Stomach (tissue), 19 donors: ENCODE measurements around the gene ZNF841. TPM values are rescaled to one million over a fixed set of nuclear protein-coding genes. Genes with fewer than 3 reads are reported as not detected.
A peak's percentile ranks its signal among the peaks of the same experiment; 100 is the strongest.

Experiments used
- DNase-seq, 2 donors: peaks; one replicate each; pipeline versions ENCODE4 v3.0.0 to v3.0.0-alpha.2; 2013 to 2019
- H3K27ac ChIP-seq, 5 donors: fragments of 200-600 bp in 4 of 5; sonication (generic) in 4 of 5; one replicate each; pipeline ENCODE4 v1.5.1; 2013 to 2019; ENCODE audit warnings: mild to moderate bottlenecking in 1 of 5, moderate library complexity in 1 of 5
- H3K27me3 ChIP-seq, 3 donors: fragments of 200-600 bp; sonication (generic); one replicate each; pipeline ENCODE4 v1.5.1; 2017 to 2019; ENCODE audit warnings: mixed run types in 1 of 3
- H3K36me3 ChIP-seq, 4 donors: fragments of 200-600 bp; sonication (generic); 1 replicate in 3 of 4; 2 replicates in 1 of 4; pipeline ENCODE4 v1.5.1; 2016 to 2019
- H3K4me1 ChIP-seq, 4 donors: fragments of 200-600 bp; sonication (generic); one replicate each; pipeline ENCODE4 v1.5.1; 2016 to 2019
- H3K4me3 ChIP-seq, 4 donors: fragments of 200-600 bp; sonication (generic) in 3 of 4; one replicate each; pipeline ENCODE4 v1.5.1; 2016 to 2019; ENCODE audit warnings: mild to moderate bottlenecking in 1 of 4
- H3K9me3 ChIP-seq, 4 donors: fragments of 200-600 bp; sonication (generic); one replicate each; pipeline ENCODE4 v1.5.1; 2016 to 2019
- EP300 ChIP-seq: sonication (generic); formaldehyde crosslinking; IDR thresholded peaks from one replicate; pipeline ENCODE4 v1.6.1; 2017; ENCODE audit warnings: antibody characterized with exemption
- POLR2A ChIP-seq, 4 donors: fragments of 450-650 bp; IDR thresholded peaks; one replicate each; pipeline ENCODE4 v1.6.1; 2016; ENCODE audit warnings: antibody characterized with exemption in 4 of 4, control low read depth in 2 of 4, mild to moderate bottlenecking in 1 of 4, moderate library complexity in 1 of 4
- POLR2AphosphoS5 ChIP-seq, 3 donors: sonication (generic); formaldehyde crosslinking; IDR thresholded peaks; one replicate each; pipeline ENCODE4 v1.6.1; 2016; ENCODE audit warnings: antibody characterized with exemption in 3 of 3
- WGBS, 5 donors: extraction: QIAGEN DNeasy Blood & Tissue Kit in 3 of 5; methylation state at CpG; one replicate each; pipeline versions ENCODE4 v1.1.5 to v1.1.7; 2013 to 2018; 5-methylcytosine and 5-hydroxymethylcytosine counted together
- intact Hi-C: fragments of 100-400 bp; cut with DNase I; formaldehyde crosslinking; loops from one replicate; pipeline ENCODE4 v1.15.1; 2023; ENCODE audit warnings: low total_unique reads
- long read RNA-seq, 10 donors: transcript quantifications; one replicate each; lab custom pipeline, GENCODE V29; 2026
- polyA plus RNA-seq, 3 donors: library from polyadenylated mRNA; stranded (reverse); fragments of 200-250 nt; gene quantifications; one replicate each; pipeline ENCODE4 v1.2.3, GENCODE V29; 2013
- total RNA-seq, 5 donors: library from RNA; depleted of rRNA; stranded (reverse); fragments of >200 nt; gene quantifications; one replicate each; pipeline versions ENCODE4 v1.1.0 to v1.2.3, GENCODE V29; 2014 to 2016
- TF ChIP-seq, protein P1 (sequence below), 7 experiments: fragments of 450-650 bp in 4 of 7; fragments of 200-600 bp in 3 of 7; sonication (generic) in 3 of 7; IDR thresholded peaks; one replicate each; pipeline ENCODE4 v1.5.1; 2016 to 2019; ENCODE audit warnings: antibody characterized with exemption in 7 of 7, control low read depth in 2 of 7, mild to moderate bottlenecking in 1 of 7
- donor health status: healthy with polysubstance abuse.
- donor health status: Bipolar disorder and iron deficiency.
- donor health status: healthy.

ZNF841 gene
- total RNA-seq (10 to 100 TPM in 4 of 5 donors, 1 to 10 TPM in 1; 4.3 to 47.4 (median 20.7) TPM), polyA plus RNA-seq (1 to 10 TPM; 5.2 to 6.3 (median 6.2) TPM)
- long read RNA-seq, donor 1, result 0 reads
- long read RNA-seq, donor 2, result 0 reads
- long read RNA-seq, donor 3, partial matches to known transcripts, result 0 of 1 reads
- long read RNA-seq, donor 3, other reads (novel, unspliced or antisense), result 0 of 1 reads
- long read RNA-seq, donor 4, result 0 reads
- long read RNA-seq, donor 5, partial matches to known transcripts, result 0 of 1 reads
- long read RNA-seq, donor 5, other reads (novel, unspliced or antisense), result 0 of 1 reads
- long read RNA-seq, donor 6, partial matches to known transcripts, result 0 of 2 reads
- long read RNA-seq, donor 6, other reads (novel, unspliced or antisense), result 0 of 2 reads
- long read RNA-seq, donor 7, result 0 reads
- long read RNA-seq, donor 8, result 0 reads
- long read RNA-seq, donor 9, result 0 reads
- long read RNA-seq, donor 10, result 0 reads

DNA sequence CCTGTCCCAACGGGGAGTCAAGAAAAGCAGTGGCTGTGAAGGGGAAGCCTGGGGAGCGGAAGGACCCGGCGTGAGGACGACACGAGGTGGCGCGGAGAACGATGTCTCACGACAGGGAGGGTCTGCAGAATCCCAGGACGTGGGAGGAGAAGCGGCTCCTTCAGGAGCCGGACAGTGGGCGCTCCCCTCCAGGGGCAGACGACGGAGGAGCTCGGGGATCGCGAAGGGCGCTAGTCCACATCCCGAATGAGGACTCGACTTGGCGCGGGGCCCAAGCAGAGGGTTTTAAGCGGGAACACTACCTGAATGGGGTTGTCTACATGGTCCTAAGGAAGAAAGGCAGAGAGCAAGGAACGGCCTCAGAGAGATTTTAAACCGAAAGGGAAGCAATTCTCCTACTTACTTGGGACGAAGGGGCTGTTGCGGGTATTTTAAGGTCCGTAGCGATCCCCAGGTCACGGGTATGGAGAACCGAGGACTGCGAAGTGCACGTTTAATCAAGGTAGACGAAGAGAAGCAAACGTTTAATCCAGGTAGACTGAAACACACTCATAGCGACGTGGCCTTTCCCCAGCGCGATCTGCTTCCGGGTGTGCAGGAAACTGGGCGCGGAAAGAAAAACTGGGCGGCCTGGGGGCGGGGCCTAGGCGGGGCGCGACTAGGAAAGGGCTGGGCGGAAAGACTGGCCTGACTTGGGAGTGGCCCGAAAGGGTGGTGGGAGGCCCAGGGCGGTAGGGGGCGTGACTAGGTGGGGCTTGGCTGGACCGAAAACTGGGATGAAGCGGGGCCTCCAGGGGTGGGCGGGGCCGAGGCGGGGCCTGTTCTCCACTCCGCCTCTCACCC lies at the start of gene ZNF841:
TSS of gene ZNF841 (minus strand) at position 594 of the 843 bp plus-strand sequence. CDS start 10,964 bp downstream, outside the sequence.
- peak; percentile 93 to 97 for DNase-seq
- Histone ChIP-seq H3K4me3 (peak within 1 kb of the TSS; percentile 80 to 95 (median 88)), H3K4me1 (peaks cover 12 to 42% (median 23%) of the 10 kb centered on the region in 4 donors), H3K27me3 (no peaks in the 10 kb centered on the region), H3K36me3 (peaks cover 4 to 30% (median 29%) of the 10 kb centered on the region in 4 donors), H3K27ac (peak within 1 kb of the TSS; percentile 73 to 88 (median 85)), H3K9me3 (peaks cover 10 to 61% (median 38%) of the 10 kb centered on the region in 4 donors)
- 1 to 2% (median 2%) methylated on average over 48 to 59 of the region's 59 CpGs for WGBS, 5 donors
- TF ChIP-seq, protein P1, sequence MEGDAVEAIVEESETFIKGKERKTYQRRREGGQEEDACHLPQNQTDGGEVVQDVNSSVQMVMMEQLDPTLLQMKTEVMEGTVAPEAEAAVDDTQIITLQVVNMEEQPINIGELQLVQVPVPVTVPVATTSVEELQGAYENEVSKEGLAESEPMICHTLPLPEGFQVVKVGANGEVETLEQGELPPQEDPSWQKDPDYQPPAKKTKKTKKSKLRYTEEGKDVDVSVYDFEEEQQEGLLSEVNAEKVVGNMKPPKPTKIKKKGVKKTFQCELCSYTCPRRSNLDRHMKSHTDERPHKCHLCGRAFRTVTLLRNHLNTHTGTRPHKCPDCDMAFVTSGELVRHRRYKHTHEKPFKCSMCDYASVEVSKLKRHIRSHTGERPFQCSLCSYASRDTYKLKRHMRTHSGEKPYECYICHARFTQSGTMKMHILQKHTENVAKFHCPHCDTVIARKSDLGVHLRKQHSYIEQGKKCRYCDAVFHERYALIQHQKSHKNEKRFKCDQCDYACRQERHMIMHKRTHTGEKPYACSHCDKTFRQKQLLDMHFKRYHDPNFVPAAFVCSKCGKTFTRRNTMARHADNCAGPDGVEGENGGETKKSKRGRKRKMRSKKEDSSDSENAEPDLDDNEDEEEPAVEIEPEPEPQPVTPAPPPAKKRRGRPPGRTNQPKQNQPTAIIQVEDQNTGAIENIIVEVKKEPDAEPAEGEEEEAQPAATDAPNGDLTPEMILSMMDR (IDR thresholded peaks at IDR 0.05), result peak in 1 of 7 experiments; percentile 40
- TF ChIP-seq POLR2A (IDR thresholded peaks at IDR 0.05), result peak in 1 of 4 donors; percentile 43
- peak; percentile 60 to 86 (median 75) for TF ChIP-seq POLR2AphosphoS5 (IDR thresholded peaks at IDR 0.05)
- TF ChIP-seq EP300, result no peak
- intact Hi-C loops, result no loop called here

DNA sequence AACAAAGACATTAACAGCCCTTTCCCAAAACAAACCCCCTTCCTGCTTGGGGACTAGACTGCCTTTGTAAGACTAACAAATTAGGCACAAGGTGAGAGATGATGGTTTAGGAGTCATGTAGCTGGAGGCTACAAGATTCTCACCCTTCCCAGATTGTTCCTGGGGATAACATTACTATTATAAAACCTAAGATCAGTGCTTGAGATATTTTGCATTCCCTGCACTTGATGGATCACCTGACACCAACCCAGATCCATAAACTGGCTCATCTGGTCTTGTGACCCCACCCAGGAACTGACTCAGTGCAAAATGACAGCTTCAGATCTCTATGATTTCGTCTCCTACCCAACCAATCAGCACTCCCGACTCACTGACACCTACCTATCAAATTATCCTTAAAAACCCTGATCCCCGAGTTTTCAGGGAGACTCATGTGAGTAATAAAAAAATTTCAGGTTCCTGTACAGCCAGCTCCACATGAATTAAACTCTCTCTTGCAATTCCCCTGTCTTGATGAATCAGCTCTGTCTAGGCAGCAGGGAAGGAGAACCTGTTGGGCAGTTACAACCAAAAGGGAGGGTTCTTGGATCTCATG lies 46.5 kb upstream of the ZNF841 start:
- Histone ChIP-seq H3K9me3 (peaks cover 0 to 11% (median 0%) of the 10 kb centered on the region in 4 donors), H3K4me1 (peaks cover 19 to 28% (median 23%) of the 10 kb centered on the region in 4 donors), H3K27me3 (no peaks in the 10 kb centered on the region), H3K27ac (no peak overlapping the region), H3K4me3 (no peak overlapping the region), H3K36me3 (no peaks in the 10 kb centered on the region)
- DNase-seq, result peak in 1 of 2 donors; percentile 1
- TF ChIP-seq POLR2A (IDR thresholded peaks at IDR 0.05) (no peak), POLR2AphosphoS5 (IDR thresholded peaks at IDR 0.05) (no peak), EP300 (no peak)
- TF ChIP-seq, protein P1 (IDR thresholded peaks at IDR 0.05), result no peak
- intact Hi-C loops, result loop anchor here (5.0 kb wide), 1 partner anchor 95 kb away; no protein-coding TSS in a partner anchor
- WGBS, 5 donors, result 85 to 89% (median 87%) methylated on average over 3 of the region's 3 CpGs

DNA sequence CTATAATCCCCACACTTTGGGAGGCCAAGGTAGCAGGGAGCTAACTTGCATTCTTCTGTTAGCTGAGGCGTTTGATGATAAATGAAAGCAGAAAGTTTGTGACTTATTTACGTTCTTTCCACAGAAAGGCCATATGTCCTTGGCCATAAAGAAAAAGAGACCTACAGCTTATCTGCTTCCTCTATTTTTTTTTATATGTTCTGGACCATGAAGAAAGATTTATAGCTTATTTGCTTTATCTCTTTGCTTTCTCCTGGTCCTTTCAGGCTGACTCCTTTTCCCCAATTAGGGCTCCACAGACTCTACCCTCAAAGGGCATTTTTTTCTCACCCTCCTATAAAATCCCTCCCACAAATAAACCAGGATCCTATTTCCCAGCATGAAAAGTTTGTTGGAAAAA lies 45.6 kb upstream of the ZNF841 start:
- no peaks in the 10 kb centered on the region for H3K36me3 ChIP-seq
- TF ChIP-seq EP300, result no peak
- TF ChIP-seq, protein P1 (IDR thresholded peaks at IDR 0.05), result no peak
- TF ChIP-seq POLR2A (IDR thresholded peaks at IDR 0.05), result no peak
- no peak for TF ChIP-seq POLR2AphosphoS5 (IDR thresholded peaks at IDR 0.05)
- WGBS, 5 donors, result 81 to 91% (median 83%) methylated on average over 2 of the region's 2 CpGs
- intact Hi-C loops, result loop anchor here (5.0 kb wide), 1 partner anchor 96 kb away; no protein-coding TSS in a partner anchor
- H3K9me3 ChIP-seq, result peaks cover 0 to 6% (median under 1%) of the 10 kb centered on the region in 4 donors
- peaks cover 19 to 28% (median 23%) of the 10 kb centered on the region in 4 donors for H3K4me1 ChIP-seq
- no peaks in the 10 kb centered on the region for H3K27me3 ChIP-seq
- peak overlapping the region in 1 of 5 donors; percentile 93 for H3K27ac ChIP-seq
- H3K4me3 ChIP-seq, result no peak overlapping the region
- DNase-seq, result no peak
